ENCODE results near the gene ICA1. TPM values are rescaled to one million over a fixed set of nuclear protein-coding genes. Genes with fewer than 3 reads are reported as not detected.

ICA1 gene
- total and polyA plus RNA-seq, 2 donors (not counting 3 experiments of a cell fraction or from before 2014, with no cell fraction given): 19.0 to 47.1 TPM

DNA sequence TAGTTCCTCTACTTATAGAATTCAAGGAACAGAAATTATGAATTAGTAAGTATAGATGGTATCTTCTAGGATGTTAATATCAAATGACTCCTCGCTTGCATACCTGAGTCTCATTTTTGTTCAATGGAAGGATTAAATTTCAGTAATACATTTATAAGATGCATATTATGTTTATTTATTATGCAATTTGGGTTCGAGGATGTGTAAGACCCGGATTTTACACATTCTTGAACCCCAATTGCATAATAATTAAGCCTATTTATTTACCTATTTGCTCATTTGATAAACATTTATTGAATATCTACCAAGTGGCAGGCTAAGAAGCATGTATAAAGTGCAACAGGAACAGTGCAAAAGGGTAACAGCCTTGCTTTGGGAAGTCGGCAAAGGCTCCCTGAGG lies 52.6 kb downstream of the ICA1 start:
- H3K4me2 ChIP-seq (ENCODE audit: insufficient read depth, low read length): no peak overlapping the region
- H3K9ac ChIP-seq (replicated peaks; ENCODE audit: extremely low read depth, insufficient read depth, low read length): no peak overlapping the region
- ChIA-PET POLR2A (no interaction called here), CTCF (no interaction called here)
- H3K4me3 ChIP-seq (replicated peaks in 1 of 3; ENCODE audit: insufficient read depth in 1 of 3, low read depth in 1 of 3, low read length in 3 of 3): no peak overlapping the region
- no TSS peak for BruUV-seq (replicated peaks)
- H3K79me2 ChIP-seq (ENCODE audit: control insufficient read depth, insufficient read depth, low read length): no peaks in the 10 kb centered on the region
- no peak overlapping the region for H2AFZ ChIP-seq (ENCODE audit: low read depth, low read length)
- no peaks in the 10 kb centered on the region for H3K9me3 ChIP-seq (replicated peaks; ENCODE audit: control insufficient read depth, insufficient read depth, low read length)
- H3K27me3 ChIP-seq (ENCODE audit: control insufficient read depth in 2 of 2, insufficient read depth in 2 of 2, low read length in 2 of 2): no peaks in the 10 kb centered on the region
- intact Hi-C loops (cut with micrococcal nuclease): no loop called here
- dilution Hi-C loops (cut with MboI; ENCODE audit: extremely low pct_ligation_motif_present, low sequenced_read_pairs): no loop called here
- H3K27ac ChIP-seq (ENCODE audit: insufficient read depth, low read depth, low read length): no peak overlapping the region
- TF ChIP-seq FOS (IDR thresholded peaks at IDR 0.05; ENCODE audit: borderline replicate concordance, insufficient read depth, low read length) (no peak), POLR2A (IDR thresholded peaks at IDR 0.05; ENCODE audit: low read depth, low read length) (no peak), GATA2 (IDR thresholded peaks at IDR 0.05; ENCODE audit: insufficient read depth, insufficient read length, low read depth, low read length) (no peak), POLR2AphosphoS5 (IDR thresholded peaks at IDR 0.05; ENCODE audit: insufficient read depth, low read depth, low read length) (no peak), MYC (IDR thresholded peaks at IDR 0.05; ENCODE audit: low read depth, low read length) (no peak), JUN (IDR thresholded peaks at IDR 0.05; ENCODE audit: borderline replicate concordance, insufficient read depth, insufficient read length, low read depth) (no peak), EZH2 (IDR thresholded peaks at IDR 0.05; ENCODE audit: borderline replicate concordance, low read depth, low read length, severe bottlenecking) (no peak)
- TF ChIP-seq, protein P1, sequence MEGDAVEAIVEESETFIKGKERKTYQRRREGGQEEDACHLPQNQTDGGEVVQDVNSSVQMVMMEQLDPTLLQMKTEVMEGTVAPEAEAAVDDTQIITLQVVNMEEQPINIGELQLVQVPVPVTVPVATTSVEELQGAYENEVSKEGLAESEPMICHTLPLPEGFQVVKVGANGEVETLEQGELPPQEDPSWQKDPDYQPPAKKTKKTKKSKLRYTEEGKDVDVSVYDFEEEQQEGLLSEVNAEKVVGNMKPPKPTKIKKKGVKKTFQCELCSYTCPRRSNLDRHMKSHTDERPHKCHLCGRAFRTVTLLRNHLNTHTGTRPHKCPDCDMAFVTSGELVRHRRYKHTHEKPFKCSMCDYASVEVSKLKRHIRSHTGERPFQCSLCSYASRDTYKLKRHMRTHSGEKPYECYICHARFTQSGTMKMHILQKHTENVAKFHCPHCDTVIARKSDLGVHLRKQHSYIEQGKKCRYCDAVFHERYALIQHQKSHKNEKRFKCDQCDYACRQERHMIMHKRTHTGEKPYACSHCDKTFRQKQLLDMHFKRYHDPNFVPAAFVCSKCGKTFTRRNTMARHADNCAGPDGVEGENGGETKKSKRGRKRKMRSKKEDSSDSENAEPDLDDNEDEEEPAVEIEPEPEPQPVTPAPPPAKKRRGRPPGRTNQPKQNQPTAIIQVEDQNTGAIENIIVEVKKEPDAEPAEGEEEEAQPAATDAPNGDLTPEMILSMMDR (IDR thresholded peaks at IDR 0.05; ENCODE audit: extremely low read depth in 1 of 2, insufficient read depth in 1 of 2, low read depth in 1 of 2, low read length in 2 of 2): no peak
- TF ChIP-seq, protein P2, sequence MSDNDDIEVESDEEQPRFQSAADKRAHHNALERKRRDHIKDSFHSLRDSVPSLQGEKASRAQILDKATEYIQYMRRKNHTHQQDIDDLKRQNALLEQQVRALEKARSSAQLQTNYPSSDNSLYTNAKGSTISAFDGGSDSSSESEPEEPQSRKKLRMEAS (IDR thresholded peaks at IDR 0.05; ENCODE audit: insufficient read depth, insufficient read length): no peak
- DNase-seq (ENCODE audit: low read depth, low spot score) (no peak), FAIRE-seq (no peak)
- H3K4me1 ChIP-seq (ENCODE audit: control insufficient read depth, extremely low read depth, insufficient read depth, low read length): no peaks in the 10 kb centered on the region
- no peaks in the 10 kb centered on the region for H4K20me1 ChIP-seq (replicated peaks; ENCODE audit: control insufficient read depth, extremely low read depth, insufficient read depth, low read length)
- no peaks in the 10 kb centered on the region for H3K36me3 ChIP-seq (ENCODE audit: control insufficient read depth in 2 of 2, extremely low read depth in 1 of 2, insufficient read depth in 2 of 2, low read length in 2 of 2)
- H3K9me1 ChIP-seq (replicated peaks; ENCODE audit: control insufficient read depth, extremely low read depth, insufficient read depth, low read length): no peaks in the 10 kb centered on the region

Measured in endothelial cell of umbilical vein (primary cell).